Measurements from ENCODE around the gene LNX1. TPM values are rescaled to one million over a fixed set of nuclear protein-coding genes. Genes with fewer than 3 reads are reported as not detected.

LNX1 gene
- total and polyA plus RNA-seq, 10 of the 15 experiments (the other 5 are each of a cell fraction or from before 2014, with no cell fraction given): 0.72 to 1.4 (median 1.0) TPM

GRCh38 chr4:53553486-53554210 lies 37.6 kb downstream of the LNX1 start:
- ATAC-seq (no peak), FAIRE-seq (no peak), DNase-seq (ENCODE audit: low read depth, low spot score) (no peak)
- no TSS peak for BruUV-seq (replicated peaks)
- SMC1A ChIA-PET (ENCODE audit: uncharacterized antibody, unreplicated experiment): no interaction called here
- no peaks in the 10 kb centered on the region for H3K36me3 ChIP-seq (ENCODE audit: control insufficient read depth in 2 of 2, insufficient read depth in 2 of 2, low read length in 1 of 2)
- RAD21 ChIA-PET (ENCODE audit: unreplicated experiment): no interaction called here
- H3K27ac ChIP-seq (ENCODE audit: control insufficient read depth, insufficient read depth): no peak overlapping the region
- POLR2A ChIA-PET: no interaction called here
- no peaks in the 10 kb centered on the region for H3K27me3 ChIP-seq (replicated peaks in 1 of 2; ENCODE audit: control insufficient read depth in 2 of 2, insufficient read depth in 2 of 2, low read length in 1 of 2)
- intact Hi-C loops (cut with micrococcal nuclease; ENCODE audit: unreplicated experiment) (no loop called here), in situ Hi-C loops (cut with MboI) (no loop called here)
- whole genome bisulfite sequencing (ENCODE audit: insufficient coverage, insufficient replicate concordance, low lambda C conversion rate, missing lambda C conversion rate): 40% methylated on average over 9 of the region's 9 CpGs
- TF ChIP-seq, protein P1, sequence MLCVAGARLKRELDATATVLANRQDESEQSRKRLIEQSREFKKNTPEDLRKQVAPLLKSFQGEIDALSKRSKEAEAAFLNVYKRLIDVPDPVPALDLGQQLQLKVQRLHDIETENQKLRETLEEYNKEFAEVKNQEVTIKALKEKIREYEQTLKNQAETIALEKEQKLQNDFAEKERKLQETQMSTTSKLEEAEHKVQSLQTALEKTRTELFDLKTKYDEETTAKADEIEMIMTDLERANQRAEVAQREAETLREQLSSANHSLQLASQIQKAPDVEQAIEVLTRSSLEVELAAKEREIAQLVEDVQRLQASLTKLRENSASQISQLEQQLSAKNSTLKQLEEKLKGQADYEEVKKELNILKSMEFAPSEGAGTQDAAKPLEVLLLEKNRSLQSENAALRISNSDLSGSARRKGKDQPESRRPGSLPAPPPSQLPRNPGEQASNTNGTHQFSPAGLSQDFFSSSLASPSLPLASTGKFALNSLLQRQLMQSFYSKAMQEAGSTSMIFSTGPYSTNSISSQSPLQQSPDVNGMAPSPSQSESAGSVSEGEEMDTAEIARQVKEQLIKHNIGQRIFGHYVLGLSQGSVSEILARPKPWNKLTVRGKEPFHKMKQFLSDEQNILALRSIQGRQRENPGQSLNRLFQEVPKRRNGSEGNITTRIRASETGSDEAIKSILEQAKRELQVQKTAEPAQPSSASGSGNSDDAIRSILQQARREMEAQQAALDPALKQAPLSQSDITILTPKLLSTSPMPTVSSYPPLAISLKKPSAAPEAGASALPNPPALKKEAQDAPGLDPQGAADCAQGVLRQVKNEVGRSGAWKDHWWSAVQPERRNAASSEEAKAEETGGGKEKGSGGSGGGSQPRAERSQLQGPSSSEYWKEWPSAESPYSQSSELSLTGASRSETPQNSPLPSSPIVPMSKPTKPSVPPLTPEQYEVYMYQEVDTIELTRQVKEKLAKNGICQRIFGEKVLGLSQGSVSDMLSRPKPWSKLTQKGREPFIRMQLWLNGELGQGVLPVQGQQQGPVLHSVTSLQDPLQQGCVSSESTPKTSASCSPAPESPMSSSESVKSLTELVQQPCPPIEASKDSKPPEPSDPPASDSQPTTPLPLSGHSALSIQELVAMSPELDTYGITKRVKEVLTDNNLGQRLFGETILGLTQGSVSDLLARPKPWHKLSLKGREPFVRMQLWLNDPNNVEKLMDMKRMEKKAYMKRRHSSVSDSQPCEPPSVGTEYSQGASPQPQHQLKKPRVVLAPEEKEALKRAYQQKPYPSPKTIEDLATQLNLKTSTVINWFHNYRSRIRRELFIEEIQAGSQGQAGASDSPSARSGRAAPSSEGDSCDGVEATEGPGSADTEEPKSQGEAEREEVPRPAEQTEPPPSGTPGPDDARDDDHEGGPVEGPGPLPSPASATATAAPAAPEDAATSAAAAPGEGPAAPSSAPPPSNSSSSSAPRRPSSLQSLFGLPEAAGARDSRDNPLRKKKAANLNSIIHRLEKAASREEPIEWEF (IDR thresholded peaks at IDR 0.05; ENCODE audit: insufficient replicate concordance, low read depth, low read length): no peak
- TF ChIP-seq CBFB (IDR thresholded peaks at IDR 0.05; ENCODE audit: low read depth) (no peak), CREB1 (IDR thresholded peaks at IDR 0.05; ENCODE audit: low read depth) (no peak), ZNF274 (IDR thresholded peaks at IDR 0.05; ENCODE audit: insufficient read depth, insufficient read length) (no peak)
- H3K4me3 ChIP-seq: no peak overlapping the region
- no peaks in the 10 kb centered on the region for H4K20me1 ChIP-seq (ENCODE audit: control insufficient read depth, insufficient read depth)
- no peaks in the 10 kb centered on the region; the same call in 2 of the 3 replicates for H3K9me3 ChIP-seq (replicated peaks; ENCODE audit: control insufficient read depth, insufficient read depth, low read length)
- no peak overlapping the region for H3K4me2 ChIP-seq (ENCODE audit: control insufficient read depth, insufficient read depth)
- no peaks in the 10 kb centered on the region for H3K4me1 ChIP-seq (ENCODE audit: control insufficient read depth, insufficient read depth, low read length)
- H3K9ac ChIP-seq (ENCODE audit: control insufficient read depth, insufficient read depth, low read length): no peak overlapping the region
- no peak overlapping the region for H2AFZ ChIP-seq (ENCODE audit: control insufficient read depth, low read depth, low read length)
- CTCF ChIA-PET: interaction anchor here (1.5 kb wide), 1 partner anchor 8 kb away, joined by 5 read pairs; no protein-coding TSS in a partner anchor
- H3K79me2 ChIP-seq (ENCODE audit: control insufficient read depth, insufficient read depth, low read length): no peaks in the 10 kb centered on the region

Data from GM12878 (cell line).